GM21423 (cell line): ENCODE data around the gene FAM171A2.
"Not testable (repeated sequence)": the region's sequence is repeated elsewhere in the genome, so short reads cannot be mapped to it uniquely, and the experiment has no call there.

Experiments
- ATAC-seq: cut with Tn5 transposase; IDR thresholded peaks from one replicate; pipeline ENCODE4 v1.9.1; 2021; ENCODE audit warnings: mild to moderate bottlenecking, moderate library complexity; ENCODE audit not compliant: unreplicated experiment

The FAM171A2 gene

GRCh38 chr17:44384281-44384822, 20.7 kb upstream of the FAM171A2 start:
- ATAC-seq: no peak

- ATAC-seq: no peak
Observed at GRCh38 chr17:44383861-44384260, 20.2 kb upstream of the FAM171A2 start.

GRCh38 chr17:44383363-44383762, 19.7 kb upstream of the FAM171A2 start:
- ATAC-seq: no peak

GRCh38 chr17:44382917-44383316, 19.3 kb upstream of the FAM171A2 start:
- ATAC-seq: no peak

GRCh38 chr17:44381810-44382305, 18.2 kb upstream of the FAM171A2 start:
- no peak for ATAC-seq

GRCh38 chr17:44380767-44381166, 17.1 kb upstream of the FAM171A2 start:
- ATAC-seq: no peak

GRCh38 chr17:44379887-44380286, 16.2 kb upstream of the FAM171A2 start:
- ATAC-seq: no peak

GRCh38 chr17:44378171-44378705, 14.6 kb upstream of the FAM171A2 start:
- no peak for ATAC-seq

- no peak for ATAC-seq
Observed at GRCh38 chr17:44376779-44377178, 13.1 kb upstream of the FAM171A2 start.

GRCh38 chr17:44376124-44376523, 12.5 kb upstream of the FAM171A2 start:
- no peak for ATAC-seq

- ATAC-seq: no peak
Observed at GRCh38 chr17:44375196-44376017, 11.8 kb upstream of the FAM171A2 start.

- ATAC-seq: no peak
Observed at GRCh38 chr17:44374306-44375195, 10.9 kb upstream of the FAM171A2 start.

GRCh38 chr17:44372036-44372435, 8.4 kb upstream of the FAM171A2 start:
- ATAC-seq: no peak

GRCh38 chr17:44369414-44370023, 5.9 kb upstream of the FAM171A2 start:
- not testable (repeated sequence) for ATAC-seq

- ATAC-seq: not testable (repeated sequence)
Observed at GRCh38 chr17:44368391-44369243, 5.0 kb upstream of the FAM171A2 start.

GRCh38 chr17:44367231-44367979, 3.8 kb upstream of the FAM171A2 start:
- no peak for ATAC-seq

- not testable (repeated sequence) for ATAC-seq
Observed at GRCh38 chr17:44365051-44365450, 1.4 kb upstream of the FAM171A2 start.

GRCh38 chr17:44362949-44363612, 572 bp downstream of the FAM171A2 start:
- no peak for ATAC-seq
